HG03103 (cell line): ENCODE measurements around the gene LGR4.

Source experiments
- ATAC-seq: cut with Tn5 transposase; IDR thresholded peaks from one replicate; pipeline ENCODE4 v1.9.1; 2021; ENCODE audit warnings: low read depth; ENCODE audit not compliant: unreplicated experiment

Gene LGR4

GRCh38 chr11:27436916-27437315 lies 35.7 kb downstream of the LGR4 start:
- no peak for ATAC-seq

- no peak for ATAC-seq
Observed at GRCh38 chr11:27433742-27434141, 38.8 kb downstream of the LGR4 start.

DNA sequence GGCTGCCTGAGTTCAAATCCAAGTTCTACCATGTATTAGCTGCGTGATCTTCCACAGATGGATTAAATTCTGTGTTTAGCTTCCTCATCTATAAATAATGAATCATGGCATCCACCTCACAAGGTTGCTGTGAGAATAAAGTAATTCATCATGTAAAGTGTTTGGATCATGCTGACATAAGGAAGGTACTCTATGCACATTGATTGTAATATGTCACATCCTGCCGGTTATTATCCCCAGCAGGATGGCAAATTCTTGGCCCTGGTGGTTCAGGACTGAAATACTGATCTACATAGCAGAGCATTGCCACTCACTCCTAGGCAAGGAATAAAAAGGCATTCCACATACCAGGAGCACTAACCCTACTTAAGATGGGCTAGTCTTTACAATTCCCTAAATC lies 40.8 kb downstream of the LGR4 start:
- no peak for ATAC-seq

DNA sequence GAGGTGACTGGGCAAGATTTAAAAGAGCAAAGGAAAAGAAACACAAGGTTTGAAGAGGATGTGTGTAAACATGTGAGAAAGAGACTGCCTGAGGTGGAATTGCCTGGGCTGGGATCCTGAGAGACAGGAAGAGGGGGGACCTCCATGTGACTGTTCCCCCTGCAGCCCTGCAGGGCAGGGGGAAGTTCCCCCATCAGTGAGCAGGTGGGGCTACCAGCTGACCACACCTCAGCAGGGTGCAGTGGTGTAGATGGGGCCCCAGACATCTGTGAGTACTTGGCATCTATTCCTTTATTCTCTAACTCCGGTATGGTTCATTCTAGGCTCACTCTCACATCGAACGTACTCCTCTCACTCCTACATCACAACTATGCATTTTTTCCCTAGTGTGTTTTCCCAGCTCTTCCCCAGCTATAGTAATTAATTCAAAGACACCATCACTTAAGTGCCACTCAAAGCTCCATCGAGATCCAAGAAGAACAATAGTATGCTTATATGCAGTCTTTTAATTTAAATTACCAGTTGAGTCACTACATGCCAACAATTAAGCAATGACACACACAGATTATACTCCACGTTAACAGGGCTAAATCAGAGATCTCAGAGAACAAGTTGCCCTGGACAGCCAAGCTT lies 42.7 kb downstream of the LGR4 start:
- ATAC-seq, result no peak

GRCh38 chr11:27427183-27427980 lies 45.2 kb downstream of the LGR4 start:
- ATAC-seq, result no peak

DNA sequence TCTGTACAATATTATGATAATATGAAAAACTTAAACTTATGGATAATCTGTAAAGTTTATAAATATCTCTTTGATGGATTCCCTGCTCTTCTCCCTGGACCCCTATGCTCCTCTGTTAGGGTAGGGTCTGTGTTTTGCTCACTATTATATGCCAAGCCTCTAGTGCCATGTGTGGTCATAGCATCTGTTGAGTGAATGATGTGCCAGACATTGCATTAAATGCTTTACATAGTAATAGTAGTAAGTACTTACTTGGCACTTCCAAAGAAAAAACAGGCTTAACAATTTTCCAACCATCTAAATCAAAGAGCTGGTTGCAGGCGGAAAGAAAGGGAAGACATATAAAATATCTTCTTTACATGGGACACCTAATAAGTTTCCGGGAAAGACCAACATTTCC lies 46.8 kb downstream of the LGR4 start:
- ATAC-seq, result no peak

DNA sequence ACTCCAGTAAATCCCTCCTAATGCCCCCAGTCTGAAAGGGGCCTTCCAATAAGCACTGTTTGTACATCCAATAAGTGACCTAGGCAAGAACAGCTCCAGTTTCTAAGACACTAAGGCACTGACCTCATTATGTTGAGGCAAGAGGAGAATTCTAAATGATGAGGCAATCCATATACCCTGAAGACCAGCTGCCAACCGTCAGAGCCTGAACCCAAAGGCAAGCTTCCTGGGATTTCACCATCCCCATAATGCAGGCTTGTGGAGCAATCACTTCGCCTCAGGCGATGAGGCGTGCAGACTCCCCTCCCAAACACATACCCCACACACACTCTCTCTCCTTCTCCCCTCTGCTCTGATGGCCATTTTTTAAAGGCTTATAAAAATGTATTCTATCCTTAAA lies 49.5 kb downstream of the LGR4 start:
- no peak for ATAC-seq

- no peak for ATAC-seq
Observed at GRCh38 chr11:27421819-27422494, 50.6 kb downstream of the LGR4 start.

DNA sequence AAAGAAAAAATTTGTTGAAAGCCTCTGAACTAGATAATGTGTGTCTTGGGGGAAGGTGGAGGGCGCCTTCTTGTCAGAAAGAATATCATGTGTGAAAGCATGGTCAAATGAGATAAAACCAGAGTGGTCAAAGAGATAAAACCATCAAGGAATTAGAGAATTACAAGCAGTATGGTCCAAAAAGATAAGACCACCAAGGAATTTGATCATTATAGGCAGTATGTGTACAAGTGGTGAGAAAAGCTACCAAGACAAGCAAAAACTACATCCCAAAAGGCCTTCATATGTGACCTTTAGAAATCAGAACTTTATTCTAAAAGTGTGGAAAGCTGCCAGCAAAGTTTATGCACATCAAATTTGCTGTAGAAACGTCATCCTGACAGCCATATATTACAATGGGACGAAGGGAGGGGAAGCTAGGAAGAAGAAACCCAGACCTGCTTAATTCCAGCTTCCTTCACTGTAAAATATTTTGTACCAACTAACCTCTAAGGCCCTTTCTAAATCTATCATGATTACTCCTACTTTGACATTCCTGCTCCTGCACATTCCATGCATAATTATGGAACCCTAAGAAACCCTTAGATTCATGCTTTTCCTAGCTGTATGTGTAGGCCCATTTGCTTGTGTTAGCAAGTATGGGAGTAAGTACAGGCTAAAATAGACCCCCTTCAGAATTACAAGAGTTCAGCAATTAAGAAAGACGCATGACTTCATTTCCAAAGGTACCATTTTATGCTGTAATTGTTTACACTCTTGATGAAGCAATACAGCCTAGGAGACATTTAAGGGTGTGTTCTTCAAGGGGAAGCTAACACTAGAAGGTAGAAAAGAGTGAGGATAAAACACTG lies 51.6 kb downstream of the LGR4 start:
- ATAC-seq, result no peak

DNA sequence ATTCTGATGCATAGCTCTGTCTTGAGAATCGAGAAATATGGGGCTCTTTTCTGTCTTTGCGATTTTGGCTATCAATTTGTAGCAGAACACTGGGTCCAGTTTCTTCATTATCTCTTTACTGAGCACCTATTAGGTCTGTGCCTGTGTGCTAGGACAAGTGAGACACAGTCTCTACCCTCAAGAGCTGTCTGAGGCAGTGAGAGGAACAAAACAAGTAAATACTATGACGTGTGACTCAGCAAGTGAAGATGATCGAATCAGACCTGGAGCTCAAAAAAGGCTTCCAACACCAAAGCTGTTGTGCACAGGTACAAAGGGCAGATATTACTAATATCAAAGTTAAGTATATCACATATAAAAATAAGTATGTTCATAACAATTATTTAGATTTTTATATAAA lies 52.4 kb downstream of the LGR4 start:
- ATAC-seq, result no peak

GRCh38 chr11:27418356-27418755 lies 54.2 kb downstream of the LGR4 start:
- ATAC-seq, result no peak

DNA sequence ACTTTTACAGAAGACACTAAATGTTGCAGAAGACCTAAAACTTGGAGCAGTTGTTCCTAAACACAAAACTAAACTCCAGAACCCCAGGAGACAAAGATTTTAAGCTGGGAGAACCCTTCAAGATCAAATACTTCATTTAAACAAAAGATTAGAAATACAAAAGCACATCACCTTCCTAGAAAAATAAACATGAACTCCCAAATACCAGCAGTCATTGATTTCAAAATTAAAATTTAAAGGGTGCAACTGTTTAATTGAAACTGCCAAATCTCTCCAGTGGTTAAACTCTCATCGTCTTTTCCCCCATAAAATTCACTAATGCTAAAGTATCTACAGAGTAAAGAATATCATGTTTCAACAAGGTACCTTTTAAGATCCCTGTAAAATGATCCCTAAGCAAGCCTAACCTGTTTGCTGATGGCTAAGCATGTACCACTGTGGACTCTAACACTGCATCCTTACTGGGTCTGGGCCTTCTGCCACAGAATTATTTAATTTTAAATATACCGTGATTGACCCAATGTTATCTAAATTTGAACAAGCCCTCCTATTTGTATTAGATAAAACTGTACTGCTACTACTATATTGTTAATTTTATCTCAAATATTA lies 55.9 kb downstream of the LGR4 start:
- ATAC-seq, result no peak

DNA sequence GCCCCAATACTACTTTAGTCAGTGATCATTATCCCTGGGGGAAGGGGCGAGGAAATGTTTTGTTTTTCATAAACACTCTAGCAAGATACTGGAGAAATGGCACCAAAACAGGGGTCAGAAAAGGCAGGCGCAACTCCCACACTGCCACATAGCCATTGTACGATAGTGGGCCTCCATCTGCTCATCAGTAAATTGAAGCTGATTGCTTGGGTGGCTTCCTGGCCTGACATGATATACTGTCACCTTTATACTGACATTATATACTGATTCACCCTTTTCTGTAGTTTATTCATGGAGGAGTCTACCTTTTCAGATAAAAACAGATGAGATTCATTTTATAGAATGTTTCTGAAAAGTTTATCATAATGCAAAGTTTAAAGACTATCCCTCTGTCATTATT lies 57.9 kb downstream of the LGR4 start:
- ATAC-seq, result no peak

DNA sequence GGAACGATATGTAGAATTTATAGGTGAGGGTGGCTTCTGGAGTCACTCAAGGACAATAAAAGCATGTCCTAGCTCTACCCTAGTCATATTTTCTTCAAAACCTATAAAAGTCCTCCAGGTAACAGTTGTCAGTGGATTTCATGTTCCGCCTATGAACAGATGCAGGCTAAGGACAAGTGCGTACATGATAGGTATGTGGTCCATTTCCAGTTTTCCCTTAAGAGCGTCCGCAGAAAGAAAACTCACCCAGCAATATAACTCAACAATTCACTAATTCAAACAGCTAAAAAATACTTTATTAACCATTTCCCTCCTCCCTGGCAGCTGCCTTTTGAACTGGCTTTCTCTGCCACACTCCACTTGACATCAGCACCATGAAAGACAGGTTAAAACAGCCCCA lies 59.4 kb downstream of the LGR4 start:
- ATAC-seq, result no peak

DNA sequence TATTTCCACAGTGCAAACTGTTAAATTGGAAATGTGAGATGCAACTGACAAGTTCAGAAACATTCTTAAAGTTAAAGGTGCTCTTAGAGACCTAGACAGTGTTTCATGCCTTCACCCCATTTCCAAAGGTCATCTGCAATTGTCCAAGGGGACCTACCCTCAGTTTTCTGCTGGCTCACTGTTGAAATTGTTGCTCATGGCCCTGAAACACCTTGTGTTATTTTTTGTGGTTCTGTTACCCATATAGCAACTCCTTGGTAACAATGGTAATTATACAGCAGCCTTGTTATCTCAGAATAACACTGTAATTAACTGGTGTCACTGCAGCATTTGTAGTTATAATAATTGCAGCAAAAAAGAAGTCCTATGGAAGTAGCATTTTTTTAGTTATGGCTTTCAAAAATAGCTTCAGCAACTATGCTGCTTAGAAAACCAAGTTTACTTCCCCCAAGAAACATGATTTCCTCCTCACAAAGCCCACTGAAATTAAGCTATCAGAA lies 60.3 kb downstream of the LGR4 start:
- no peak for ATAC-seq

DNA sequence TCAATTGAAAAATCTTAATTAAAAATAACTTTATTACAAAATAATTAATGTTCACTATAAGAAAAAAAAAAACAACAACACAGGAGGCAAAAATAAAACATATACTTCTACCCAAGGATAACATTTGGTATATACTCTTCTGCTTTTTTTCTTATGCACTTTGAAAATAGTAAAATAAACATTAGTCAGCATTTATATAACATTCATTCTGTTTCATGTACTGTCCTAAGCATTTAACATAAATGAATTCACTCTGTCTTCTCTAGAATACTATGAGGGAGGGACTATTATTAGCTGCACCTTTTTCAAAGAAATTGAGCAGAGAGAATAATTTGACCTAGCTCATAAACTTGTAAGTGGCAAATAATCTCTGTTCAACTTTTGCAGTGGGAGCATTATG lies 61.3 kb downstream of the LGR4 start:
- no peak for ATAC-seq

DNA sequence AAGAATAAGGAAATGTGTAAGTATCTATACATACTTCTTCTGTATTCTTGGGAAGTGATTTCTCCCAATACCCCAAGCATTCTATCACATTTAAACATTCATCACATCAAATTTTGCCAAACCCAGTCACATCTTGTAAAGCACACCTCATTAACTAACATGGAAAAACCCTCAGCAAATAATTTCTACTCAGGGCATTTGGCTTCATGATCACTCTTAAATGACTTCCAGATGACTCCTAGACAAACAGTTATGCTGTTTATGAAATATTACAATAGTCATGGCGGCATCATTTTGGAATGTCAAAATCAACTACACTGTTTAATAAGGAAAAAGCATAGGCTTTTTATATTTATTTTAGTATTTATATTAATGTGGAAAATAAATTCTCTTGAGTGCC lies 62.3 kb downstream of the LGR4 start:
- ATAC-seq, result no peak

GRCh38 chr11:27409742-27410141 lies 62.8 kb downstream of the LGR4 start:
- ATAC-seq, result no peak

DNA sequence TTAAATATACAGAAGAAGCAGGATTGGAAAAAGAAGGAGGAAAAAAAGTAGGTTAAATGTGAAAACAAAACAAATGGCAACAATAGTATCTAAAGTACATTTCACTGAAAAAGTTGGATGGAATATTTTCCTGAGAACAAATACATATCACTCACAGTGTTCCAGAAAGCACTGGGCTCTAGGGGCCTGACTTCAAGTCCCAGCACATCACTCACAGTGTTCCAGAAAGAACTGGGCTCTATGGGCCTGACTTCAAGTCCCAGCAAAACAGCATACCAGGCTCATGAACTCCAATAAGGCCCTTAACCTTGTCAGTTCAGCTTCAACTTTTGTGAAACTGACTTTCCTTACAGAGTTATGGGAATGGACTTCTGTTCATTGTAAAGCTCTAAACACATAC lies 63.5 kb downstream of the LGR4 start:
- ATAC-seq, result no peak

- no peak for ATAC-seq
Observed at GRCh38 chr11:27408246-27408800, 64.3 kb downstream of the LGR4 start.
